HG02798 (cell line): ENCODE results near the gene ATP13A1.
"Not testable (repeated sequence)": the region's sequence is repeated elsewhere in the genome, so short reads cannot be mapped to it uniquely, and the experiment has no call there.

Experiments used
- ATAC-seq: cut with Tn5 transposase; IDR thresholded peaks from one replicate; pipeline ENCODE4 v1.9.1; 2021; ENCODE audit warnings: mild to moderate bottlenecking; ENCODE audit not compliant: unreplicated experiment, poor library complexity

The ATP13A1 gene

DNA sequence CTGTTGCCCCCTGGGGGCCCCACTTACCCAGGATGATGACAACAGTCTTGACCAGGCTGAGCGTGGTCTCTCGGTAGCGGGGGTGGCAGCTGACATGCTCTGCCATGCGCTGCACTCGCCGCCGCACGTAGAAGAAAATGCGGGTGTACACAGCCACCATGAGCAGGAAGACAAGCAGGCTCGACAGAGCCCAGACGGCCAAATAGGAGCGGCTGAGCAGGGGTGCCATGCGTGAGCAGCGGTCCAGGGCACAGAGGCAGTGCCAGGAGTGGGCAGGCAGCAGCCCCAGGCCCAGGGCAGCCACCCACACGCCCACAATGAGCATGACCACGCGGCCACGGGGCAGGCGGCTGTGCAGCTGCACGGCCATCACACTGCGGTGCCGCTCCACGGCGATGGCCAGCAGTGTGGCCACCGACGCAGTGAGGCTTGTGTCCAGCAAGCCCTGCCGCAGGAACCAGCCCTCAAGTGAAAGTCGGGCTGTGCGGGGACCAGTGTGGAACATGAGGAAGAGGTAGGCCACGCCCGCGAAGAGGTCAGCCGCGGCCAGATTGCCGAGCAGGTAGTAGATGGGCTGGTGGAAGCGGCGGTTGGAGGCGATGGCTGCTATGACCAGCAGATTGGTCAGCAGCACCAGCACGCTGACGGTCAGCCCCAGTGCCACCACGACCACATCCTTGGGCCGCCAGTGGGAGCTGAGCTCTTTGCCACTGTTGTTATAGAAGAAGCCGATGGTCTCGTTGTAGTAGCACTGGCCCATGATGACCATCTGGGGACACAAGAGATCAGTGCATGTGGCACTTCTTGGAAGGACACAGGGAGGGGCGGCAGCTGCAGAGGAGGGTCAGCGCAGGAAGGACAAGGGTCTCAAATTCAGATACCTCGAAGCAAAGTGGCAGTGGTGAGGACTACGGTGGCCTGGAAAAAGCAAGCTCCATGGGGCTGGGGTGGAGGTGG, 36.7 kb downstream of the ATP13A1 start:
- ATAC-seq: no peak

DNA sequence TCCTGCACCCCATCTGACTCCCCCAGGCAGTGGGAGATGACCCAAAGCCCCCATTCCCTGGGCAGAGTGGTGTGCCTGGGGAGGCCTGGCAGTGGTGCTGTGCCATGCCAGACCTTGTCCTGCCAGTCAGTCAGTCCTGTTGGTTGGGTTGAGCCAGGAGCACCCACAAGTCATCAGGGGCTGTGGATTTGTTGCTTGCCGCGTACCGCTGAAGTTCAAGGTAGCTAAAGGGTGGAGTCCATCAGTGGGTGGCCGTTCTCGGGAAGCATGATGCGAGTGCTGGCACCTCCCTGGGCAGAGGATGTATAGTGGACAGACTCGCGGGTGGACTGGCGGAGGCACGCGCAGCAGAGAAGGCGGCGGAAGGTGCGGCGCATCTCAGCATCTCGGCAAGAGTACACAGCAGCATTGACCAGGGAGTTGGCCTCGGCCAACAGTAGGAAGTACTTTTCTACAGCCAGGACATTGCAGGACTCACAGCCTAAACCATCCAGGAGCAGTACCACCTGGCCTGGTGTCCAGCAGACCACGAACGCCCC, 39.4 kb downstream of the ATP13A1 start:
- no peak for ATAC-seq

- no peak for ATAC-seq
Observed at GRCh38 chr19:19623383-19623782, 40.1 kb downstream of the ATP13A1 start.

DNA sequence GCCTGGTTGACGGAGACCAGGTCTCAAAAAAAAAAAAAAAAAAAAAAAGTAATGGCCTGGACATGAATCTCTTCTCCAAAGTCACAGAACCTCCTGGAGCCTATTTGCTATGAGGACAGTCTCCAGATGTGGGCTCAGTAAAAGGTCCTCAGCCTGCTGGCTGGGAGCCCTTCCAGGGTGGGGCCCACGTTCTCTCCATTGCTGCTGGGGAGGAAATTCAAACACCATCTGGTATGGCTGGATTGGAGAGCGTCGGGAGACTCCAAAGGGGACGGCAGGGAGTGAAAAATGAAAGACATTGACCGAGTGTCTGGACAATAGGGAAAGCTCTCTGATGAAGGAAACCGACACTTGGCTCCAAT, 43.6 kb downstream of the ATP13A1 start:
- no peak for ATAC-seq

GRCh38 chr19:19619181-19619848, 44.2 kb downstream of the ATP13A1 start:
- ATAC-seq: no peak

DNA sequence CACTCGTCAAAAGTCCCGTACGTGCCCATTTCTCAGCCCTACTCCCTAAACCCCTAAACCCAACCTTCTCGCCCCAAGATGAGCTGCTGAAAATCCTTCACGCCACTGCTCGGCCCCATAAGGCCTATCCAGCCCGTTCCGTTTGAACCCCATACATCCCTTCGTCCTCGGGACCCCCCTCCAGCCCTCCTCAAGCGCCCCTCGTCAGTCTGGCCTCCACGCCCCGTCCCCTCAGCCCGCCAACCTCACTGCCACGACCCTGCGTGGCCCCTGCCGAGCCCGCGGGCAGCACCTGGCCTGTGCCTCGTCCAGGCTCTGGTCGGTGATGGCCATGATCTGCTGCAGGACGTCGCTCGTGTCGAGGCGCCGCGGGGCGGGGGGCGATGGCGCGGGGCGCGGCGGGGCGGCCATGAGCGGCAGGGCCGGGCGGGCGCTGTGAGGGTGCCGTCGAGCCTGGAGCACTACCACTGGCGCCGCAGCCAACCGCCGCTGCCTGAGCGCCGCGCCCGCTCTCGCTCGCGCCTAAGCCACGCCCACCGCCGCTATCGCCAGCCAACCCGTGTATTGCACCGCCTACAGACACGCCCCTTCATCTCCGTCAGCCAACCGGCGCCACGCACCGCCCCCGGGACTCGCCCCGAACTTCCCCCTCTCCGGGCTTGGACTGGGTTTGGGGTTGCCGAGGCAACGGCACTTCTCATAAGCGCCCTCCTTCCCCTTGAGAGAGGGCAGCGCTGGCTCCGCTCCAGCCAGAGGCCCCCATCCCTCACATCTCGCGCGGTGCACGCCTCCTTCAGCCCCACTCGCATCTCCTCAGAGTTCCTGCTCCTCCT, 45.0 kb downstream of the ATP13A1 start, which contains the start of gene PBX4:
Gene PBX4, minus strand, starts transcription at position 469 of the 833 bp plus-strand sequence. Its CDS starts 58 bp downstream, at position 411.
- peak; percentile 96 for ATAC-seq

GRCh38 chr19:19615086-19615485, 48.4 kb downstream of the ATP13A1 start:
- ATAC-seq: no peak

- ATAC-seq: no peak
Observed at GRCh38 chr19:19613506-19613905, 50.0 kb downstream of the ATP13A1 start.

- ATAC-seq: no peak
Observed at GRCh38 chr19:19610376-19611202, 52.9 kb downstream of the ATP13A1 start.

GRCh38 chr19:19606686-19607085, 56.8 kb downstream of the ATP13A1 start:
- not testable (repeated sequence) for ATAC-seq

DNA sequence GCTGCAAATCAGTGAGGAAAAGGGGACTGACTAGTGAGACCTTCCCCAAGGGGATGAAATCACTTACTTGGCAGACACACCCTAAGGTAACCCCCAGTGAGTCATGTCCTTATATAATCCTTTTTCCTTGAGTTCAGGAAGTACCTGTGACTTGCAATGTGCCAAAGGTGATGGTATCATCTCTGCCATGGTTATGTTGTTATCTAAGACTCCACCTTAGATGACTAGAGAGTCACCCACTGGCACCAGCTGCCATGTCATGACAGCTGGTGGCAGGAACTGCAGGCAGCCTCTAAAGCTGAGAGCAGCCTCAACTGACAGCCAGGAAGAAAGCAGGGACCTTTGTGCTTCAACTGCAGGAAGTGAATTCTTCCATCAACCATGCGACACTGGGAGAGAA, 57.5 kb downstream of the ATP13A1 start:
- no peak for ATAC-seq

GRCh38 chr19:19602713-19603324, 60.7 kb downstream of the ATP13A1 start:
- no peak for ATAC-seq

- no peak for ATAC-seq
Observed at GRCh38 chr19:19602136-19602712, 61.3 kb downstream of the ATP13A1 start.

DNA sequence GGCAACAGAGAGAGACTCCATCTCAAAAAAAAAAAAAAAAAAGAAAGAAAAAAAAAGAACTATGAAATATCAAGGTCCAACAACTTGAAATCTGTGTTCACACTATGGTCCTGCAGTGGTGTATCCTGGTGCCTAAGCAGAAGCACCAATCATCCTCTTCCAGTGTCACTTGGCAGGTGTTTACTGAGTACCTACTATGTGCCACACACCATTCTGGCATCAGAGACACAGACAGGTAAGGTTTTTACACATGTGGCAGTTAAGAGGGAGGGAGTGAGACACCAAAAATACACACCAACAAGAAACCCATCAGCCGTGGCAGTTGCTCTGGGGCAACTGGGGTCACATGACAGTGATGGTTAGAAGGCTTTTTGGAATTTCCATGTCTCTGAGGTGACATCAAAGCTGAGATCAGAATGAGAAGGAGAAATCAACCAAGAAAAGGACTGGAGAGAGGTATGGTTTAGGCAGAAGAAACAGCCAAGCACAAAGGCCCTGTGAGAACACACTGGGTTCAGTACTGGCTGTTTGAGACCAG, 62.6 kb downstream of the ATP13A1 start:
- ATAC-seq: no peak

GRCh38 chr19:19598728-19599451, 64.6 kb downstream of the ATP13A1 start:
- peak; percentile 40 for ATAC-seq

- ATAC-seq: peak; percentile 58
Observed at GRCh38 chr19:19597809-19598306, 65.6 kb downstream of the ATP13A1 start.
